KBM-7 (cell line): ENCODE results near the gene AHSP.
"Not testable (repeated sequence)": the region's sequence is repeated elsewhere in the genome, so short reads cannot be mapped to it uniquely, and the experiment has no call there.

Experiments
- DNase-seq: peaks from one replicate; pipeline ENCODE4 v3.0.0-alpha.2; 2015
- in situ Hi-C: fragments of 300-500 bp; cut with MboI; formaldehyde crosslinking; loops from 2 replicates; pipeline ENCODE4 v1.14.3; 2020; ENCODE audit warnings: low sequenced_read_pairs, low pct_unique_long_range_greater_than_20kb, mixed read lengths

The AHSP gene

DNA sequence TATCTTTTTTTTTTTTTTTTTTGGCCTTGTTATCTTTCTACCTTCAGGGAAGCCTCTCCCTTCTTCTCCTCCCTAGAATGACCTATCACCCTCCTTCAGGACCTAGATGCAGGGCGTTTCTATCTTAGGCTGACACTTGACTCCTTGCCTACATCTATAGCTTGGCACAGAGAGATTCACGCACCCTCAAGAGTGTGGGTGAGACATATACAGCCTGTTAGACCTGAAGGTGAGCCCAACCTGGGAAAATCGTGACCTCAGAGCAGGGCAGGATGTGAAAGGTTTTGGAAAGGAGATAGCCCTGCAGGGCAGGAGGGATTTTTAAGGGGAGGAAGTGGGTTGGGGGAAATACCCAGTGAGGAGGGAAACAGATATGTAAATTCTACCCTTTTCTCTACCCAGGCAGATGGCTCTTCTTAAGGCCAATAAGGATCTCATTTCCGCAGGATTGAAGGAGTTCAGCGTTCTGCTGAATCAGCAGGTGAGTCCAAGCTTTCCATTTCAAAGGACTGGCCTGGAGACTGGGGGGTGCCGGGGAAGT is at the start of gene AHSP:
AHSP (plus strand) TSS at position 167 of the 541 bp plus-strand sequence; CDS start at position 407, 240 bp downstream.
- no peak for DNase-seq

GRCh38 chr16:31478956-31479355 is 48.7 kb upstream of the AHSP start:
- in situ Hi-C loops, result no loop called here
- no peak for DNase-seq

More for the DNA sequence above, at the start of gene AHSP:
- in situ Hi-C loops, result no loop called here

GRCh38 chr16:31479751-31480150 is 47.9 kb upstream of the AHSP start:
- in situ Hi-C loops, result no loop called here
- DNase-seq, result no peak

DNA sequence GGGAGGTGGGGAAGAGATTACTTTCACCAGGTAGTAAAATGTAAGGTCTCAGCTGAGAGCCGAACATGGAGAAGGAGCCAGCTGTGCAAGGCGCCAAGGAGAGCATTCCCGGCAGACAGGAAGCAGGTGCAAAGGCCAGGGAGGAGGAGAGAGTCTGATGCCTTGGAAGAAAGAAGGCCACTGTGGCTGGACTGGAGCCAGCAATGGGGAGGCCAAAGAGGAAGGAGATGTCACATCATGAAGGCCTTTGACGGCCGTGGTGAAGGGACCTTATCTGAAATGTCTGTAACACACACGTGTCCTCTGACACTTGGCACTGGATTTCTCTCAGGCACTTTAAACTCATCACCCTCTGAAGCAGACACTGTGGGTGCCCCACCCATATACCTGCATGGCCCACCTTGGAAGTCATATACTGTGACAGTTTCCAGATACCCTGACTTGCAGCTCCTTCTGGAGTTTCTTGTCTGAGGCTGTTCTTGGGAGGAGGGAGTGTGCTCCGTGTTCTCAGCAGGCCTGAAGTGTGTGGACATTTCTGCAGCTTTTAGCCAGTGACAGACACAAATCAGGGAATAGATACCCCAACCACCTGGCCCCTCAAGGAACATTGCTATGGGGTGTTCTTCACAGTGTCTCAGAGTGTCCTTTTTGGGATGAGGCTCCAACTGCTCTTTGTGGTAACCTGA is 46.7 kb upstream of the AHSP start:
- peak; percentile 47 for DNase-seq
- in situ Hi-C loops, result no loop called here

DNA sequence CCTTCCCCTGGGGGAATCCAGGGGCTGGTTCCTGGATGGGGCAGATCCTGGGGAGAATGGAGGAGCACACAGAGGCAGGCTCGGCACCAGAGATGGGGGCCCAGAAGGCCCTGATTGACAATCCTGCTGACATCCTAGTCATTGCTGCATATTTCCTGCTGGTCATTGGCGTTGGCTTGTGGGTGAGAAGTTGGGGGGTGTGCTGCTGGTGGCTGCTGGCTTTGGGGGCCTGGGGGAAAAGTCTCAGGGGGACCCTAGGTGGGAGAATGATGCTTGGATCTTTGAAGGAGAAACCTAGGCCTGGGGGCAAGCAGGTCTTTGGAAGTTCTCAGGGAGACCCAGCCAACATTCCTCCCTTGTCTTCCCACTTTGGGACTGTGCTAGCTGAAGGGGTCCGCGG is 44.6 kb upstream of the AHSP start, which contains the start of gene SLC5A2:
SLC5A2 (plus strand) TSS at position 43 of the 400 bp plus-strand sequence; CDS start at position 57, 14 bp downstream.
- in situ Hi-C loops, result no loop called here
- DNase-seq, result no peak

GRCh38 chr16:31484048-31484447 is 43.7 kb upstream of the AHSP start:
- DNase-seq, in situ Hi-C loops: not testable (repeated sequence)

DNA sequence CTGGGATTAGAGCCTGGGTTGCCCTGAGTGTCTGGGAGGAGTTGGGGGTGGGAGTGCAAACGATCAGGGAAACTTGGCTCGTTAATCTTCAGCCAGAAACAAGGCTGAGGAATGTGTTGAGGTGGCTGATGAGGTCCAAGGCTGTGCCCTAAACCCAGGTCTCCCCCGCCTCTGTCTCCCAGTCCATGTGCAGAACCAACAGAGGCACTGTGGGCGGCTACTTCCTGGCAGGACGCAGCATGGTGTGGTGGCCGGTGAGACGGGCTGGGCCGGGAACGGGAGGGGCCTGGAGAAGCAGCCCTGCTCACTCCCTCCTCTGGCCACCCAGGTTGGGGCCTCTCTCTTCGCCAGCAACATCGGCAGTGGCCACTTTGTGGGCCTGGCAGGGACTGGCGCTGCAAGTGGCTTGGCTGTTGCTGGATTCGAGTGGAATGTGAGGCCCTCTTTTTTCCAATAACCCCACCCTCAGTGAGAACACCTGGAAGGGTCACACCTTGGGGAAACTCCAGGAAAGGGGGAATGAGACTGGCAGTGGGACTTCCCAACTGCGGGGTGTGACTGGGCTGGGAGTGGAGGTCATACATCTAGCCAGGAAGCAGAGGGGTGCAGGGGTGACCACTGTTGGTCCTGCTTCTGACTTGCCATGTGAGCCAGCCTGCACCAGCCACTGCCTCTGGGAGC is 43.1 kb upstream of the AHSP start:
- in situ Hi-C loops, result no loop called here

GRCh38 chr16:31485571-31485970 is 42.1 kb upstream of the AHSP start:
- DNase-seq, result no peak
- in situ Hi-C loops, result no loop called here

More for the DNA sequence above, 43.1 kb upstream of the AHSP start:
- DNase-seq, result no peak

DNA sequence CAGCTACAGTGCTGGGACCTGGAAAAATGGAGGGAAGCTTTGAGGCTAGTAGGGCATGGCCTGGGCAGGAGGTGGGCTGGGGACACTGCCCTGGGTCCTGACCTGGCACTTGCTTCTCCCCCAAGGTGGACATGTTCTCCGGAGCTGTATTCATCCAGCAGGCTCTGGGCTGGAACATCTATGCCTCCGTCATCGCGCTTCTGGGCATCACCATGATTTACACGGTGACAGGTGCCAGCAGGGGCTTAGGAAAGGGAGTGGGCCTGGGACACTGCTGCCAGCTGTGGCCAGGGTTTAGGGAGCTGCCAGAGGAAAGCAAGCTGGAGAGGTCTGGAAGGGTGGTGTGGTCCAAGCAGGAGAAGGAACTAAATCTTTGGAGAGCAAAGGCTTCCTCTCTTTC is 41.7 kb upstream of the AHSP start:
- in situ Hi-C loops, result no loop called here
- no peak for DNase-seq

- DNase-seq, result no peak
- in situ Hi-C loops, result no loop called here
Measured at GRCh38 chr16:31487071-31487719, 40.5 kb upstream of the AHSP start.

GRCh38 chr16:31487720-31488467 is 39.8 kb upstream of the AHSP start:
- in situ Hi-C loops, result no loop called here
- DNase-seq, result no peak

DNA sequence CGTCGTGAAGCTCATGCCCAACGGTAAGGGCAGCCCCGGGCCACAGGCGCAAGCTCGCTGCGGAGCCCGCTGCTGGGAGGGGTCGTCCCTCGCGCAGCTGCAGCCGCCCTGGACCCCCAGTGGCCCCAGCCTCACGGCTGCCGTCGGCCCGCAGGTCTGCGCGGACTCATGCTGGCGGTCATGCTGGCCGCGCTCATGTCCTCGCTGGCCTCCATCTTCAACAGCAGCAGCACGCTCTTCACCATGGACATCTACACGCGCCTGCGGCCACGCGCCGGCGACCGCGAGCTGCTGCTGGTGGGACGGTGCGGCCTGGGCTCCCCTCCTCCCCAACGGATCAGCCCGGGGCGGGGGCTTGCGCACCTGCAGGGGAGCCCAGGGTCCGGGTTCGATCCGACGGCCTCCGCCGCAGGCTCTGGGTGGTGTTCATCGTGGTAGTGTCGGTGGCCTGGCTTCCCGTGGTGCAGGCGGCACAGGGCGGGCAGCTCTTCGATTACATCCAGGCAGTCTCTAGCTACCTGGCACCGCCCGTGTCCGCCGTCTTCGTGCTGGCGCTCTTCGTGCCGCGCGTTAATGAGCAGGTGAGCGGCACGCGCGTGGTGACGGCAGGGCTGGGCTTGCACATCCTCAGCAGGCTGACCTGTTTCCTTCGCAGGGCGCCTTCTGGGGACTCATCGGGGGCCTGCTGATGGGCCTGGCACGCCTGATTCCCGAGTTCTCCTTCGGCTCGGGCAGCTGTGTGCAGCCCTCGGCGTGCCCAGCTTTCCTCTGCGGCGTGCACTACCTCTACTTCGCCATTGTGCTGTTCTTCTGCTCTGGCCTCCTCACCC is 39.0 kb upstream of the AHSP start:
- no peak for DNase-seq
- in situ Hi-C loops, result no loop called here

GRCh38 chr16:31489298-31489564 is 38.5 kb upstream of the AHSP start:
- DNase-seq, result no peak
- in situ Hi-C loops, result no loop called here

- in situ Hi-C loops, result no loop called here
- DNase-seq, result no peak
Measured at GRCh38 chr16:31489616-31490584, 37.8 kb upstream of the AHSP start.

GRCh38 chr16:31491778-31492418 is 35.8 kb upstream of the AHSP start:
- in situ Hi-C loops, result no loop called here

GRCh38 chr16:31493506-31494125 is 34.1 kb upstream of the AHSP start:
- no peak for DNase-seq
- in situ Hi-C loops, result no loop called here

More at GRCh38 chr16:31491778-31492418, 35.8 kb upstream of the AHSP start:
- DNase-seq, result no peak

DNA sequence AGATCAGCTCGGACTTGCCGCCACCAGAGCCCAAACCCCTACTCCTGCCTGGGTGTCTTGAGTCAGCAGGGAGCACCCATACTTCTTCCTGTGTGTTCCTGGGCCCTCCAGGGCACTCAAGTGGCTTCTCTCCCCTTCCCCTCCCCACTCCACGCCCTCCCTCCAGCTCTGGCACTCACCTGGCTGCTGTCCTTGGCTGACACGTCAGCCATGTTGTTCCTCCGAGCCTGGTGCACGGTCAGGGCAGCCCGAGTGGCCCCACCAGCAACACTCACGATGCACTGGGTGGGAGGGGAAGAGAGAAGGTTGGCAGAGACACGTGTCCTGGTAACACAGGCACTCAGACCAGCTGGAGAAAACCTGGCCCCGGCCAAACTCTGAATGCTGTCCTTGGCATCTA is 31.0 kb upstream of the AHSP start:
- in situ Hi-C loops, result no loop called here
- DNase-seq, result no peak
